Measurements from ENCODE around the gene INO80B. TPM values are rescaled to one million over a fixed set of nuclear protein-coding genes. Genes with fewer than 3 reads are reported as not detected.
"Not testable (repeated sequence)": the region's sequence is repeated elsewhere in the genome, so short reads cannot be mapped to it uniquely, and the experiment has no call there.

Gene INO80B
- total and polyA plus RNA-seq, 2 experiments from 2014 or later = 15.4 to 40.9 TPM

DNA sequence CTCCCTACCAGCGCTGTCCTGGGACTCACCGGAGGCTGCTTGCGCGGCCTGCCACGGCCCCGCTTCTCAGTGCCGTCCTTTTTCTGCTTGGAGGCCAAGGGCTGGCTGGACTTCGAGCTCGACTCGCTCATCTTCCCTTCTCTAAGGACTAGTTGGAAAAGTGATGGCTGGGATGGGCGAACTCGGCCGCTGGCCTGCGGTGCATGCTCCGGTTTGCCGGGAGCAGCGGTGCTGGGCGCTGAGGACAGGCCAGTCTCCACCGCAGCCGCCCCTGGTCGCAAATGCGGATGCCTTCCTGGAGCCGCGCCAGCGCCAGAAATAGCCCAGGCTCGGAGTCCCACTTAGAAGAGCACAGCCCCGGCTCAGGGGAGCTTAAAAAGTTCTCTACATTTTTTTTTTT is 36.6 kb upstream of the INO80B start:
- no peaks in the 10 kb centered on the region for H3K36me3 ChIP-seq
- H3K9me3 ChIP-seq (ENCODE audit: low read depth) = no peaks in the 10 kb centered on the region
- no peak for DNase-seq (ENCODE audit: low read depth in 1 of 2, low spot score in 1 of 2)
- TF ChIP-seq, protein P1, sequence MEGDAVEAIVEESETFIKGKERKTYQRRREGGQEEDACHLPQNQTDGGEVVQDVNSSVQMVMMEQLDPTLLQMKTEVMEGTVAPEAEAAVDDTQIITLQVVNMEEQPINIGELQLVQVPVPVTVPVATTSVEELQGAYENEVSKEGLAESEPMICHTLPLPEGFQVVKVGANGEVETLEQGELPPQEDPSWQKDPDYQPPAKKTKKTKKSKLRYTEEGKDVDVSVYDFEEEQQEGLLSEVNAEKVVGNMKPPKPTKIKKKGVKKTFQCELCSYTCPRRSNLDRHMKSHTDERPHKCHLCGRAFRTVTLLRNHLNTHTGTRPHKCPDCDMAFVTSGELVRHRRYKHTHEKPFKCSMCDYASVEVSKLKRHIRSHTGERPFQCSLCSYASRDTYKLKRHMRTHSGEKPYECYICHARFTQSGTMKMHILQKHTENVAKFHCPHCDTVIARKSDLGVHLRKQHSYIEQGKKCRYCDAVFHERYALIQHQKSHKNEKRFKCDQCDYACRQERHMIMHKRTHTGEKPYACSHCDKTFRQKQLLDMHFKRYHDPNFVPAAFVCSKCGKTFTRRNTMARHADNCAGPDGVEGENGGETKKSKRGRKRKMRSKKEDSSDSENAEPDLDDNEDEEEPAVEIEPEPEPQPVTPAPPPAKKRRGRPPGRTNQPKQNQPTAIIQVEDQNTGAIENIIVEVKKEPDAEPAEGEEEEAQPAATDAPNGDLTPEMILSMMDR (IDR thresholded peaks at IDR 0.05; ENCODE audit: low read depth, low read length) = no peak
- no peaks in the 10 kb centered on the region for H3K27me3 ChIP-seq
- no peaks in the 10 kb centered on the region for H3K4me1 ChIP-seq (ENCODE audit: low read depth)
- H3K27ac ChIP-seq = no peak overlapping the region
- H3K4me3 ChIP-seq = no peak overlapping the region

- no peaks in the 10 kb centered on the region for H3K4me1 ChIP-seq (ENCODE audit: low read depth)
- H3K27me3 ChIP-seq = no peaks in the 10 kb centered on the region
- no peak overlapping the region for H3K27ac ChIP-seq
- no peaks in the 10 kb centered on the region for H3K9me3 ChIP-seq (ENCODE audit: low read depth)
- H3K36me3 ChIP-seq = no peaks in the 10 kb centered on the region
- no peak overlapping the region for H3K4me3 ChIP-seq
- no peak for DNase-seq (ENCODE audit: low read depth in 1 of 2, low spot score in 1 of 2)
- TF ChIP-seq, protein P1 (IDR thresholded peaks at IDR 0.05; ENCODE audit: low read depth, low read length) = no peak
Measured at GRCh38 chr2:74419345-74419744, 35.5 kb upstream of the INO80B start.

DNA sequence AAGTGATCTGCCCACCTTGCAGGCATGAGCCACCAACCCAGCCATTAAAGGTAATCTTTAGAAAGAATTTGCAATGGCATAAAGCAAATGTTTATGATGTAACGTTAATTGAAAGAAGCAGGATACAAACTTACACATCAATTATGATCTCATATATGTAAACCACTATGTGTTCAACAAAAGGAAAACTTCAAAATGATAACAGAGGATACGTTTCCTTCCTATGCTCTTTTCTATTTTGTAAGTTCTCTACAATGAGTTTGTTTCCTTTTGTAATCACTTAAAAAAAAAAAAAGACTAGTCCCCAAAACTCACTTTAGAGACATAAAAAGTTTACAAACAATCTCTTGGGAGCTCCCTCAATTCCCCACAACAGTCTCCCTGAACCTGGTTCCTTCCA is 34.9 kb upstream of the INO80B start:
- no peak for DNase-seq (ENCODE audit: low read depth in 1 of 2, low spot score in 1 of 2)
- no peaks in the 10 kb centered on the region for H3K4me1 ChIP-seq (ENCODE audit: low read depth)
- H3K27me3 ChIP-seq = no peaks in the 10 kb centered on the region
- no peak overlapping the region for H3K4me3 ChIP-seq
- no peaks in the 10 kb centered on the region for H3K9me3 ChIP-seq (ENCODE audit: low read depth)
- H3K27ac ChIP-seq = no peak overlapping the region
- peaks cover 3% of the 10 kb centered on the region for H3K36me3 ChIP-seq
- TF ChIP-seq, protein P1 (IDR thresholded peaks at IDR 0.05; ENCODE audit: low read depth, low read length) = no peak

DNA sequence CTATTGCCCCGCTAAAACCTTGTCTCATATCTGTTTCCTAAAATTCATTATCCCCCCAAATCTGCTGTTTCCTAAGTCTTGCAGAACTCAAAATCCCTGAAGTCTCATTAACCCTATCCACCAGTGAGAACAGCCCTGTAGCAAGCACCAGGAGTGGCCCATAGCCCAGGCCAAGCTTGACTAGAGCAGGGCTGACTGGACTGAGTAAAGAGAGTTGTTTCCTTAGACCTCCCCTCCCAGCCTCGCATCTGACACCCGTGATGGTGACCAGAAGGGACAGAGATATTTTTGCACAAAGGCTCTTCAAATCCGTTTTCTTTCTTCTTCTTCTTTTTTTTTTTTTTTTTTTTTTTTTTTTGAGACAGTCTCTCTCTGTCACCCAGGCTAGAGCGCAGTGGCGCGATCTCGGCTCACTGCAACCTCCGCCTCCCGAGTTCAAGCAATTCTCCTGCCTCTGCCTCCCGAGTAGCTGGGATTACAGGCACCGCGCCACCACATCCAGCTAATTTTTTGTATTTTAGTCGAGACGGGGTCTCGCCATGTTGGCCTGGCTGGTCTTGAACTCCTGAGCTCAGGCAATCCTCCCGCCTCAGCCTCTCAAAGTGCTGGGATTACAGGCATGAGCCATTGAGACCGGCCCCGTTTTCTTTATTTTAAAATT is 34.3 kb upstream of the INO80B start:
- not testable (repeated sequence) for H3K9me3 ChIP-seq (ENCODE audit: low read depth); DNase-seq (ENCODE audit: low read depth in 1 of 2, low spot score in 1 of 2); H3K4me1 ChIP-seq (ENCODE audit: low read depth); H3K27me3 ChIP-seq; H3K27ac ChIP-seq; H3K36me3 ChIP-seq
- H3K4me3 ChIP-seq = peak overlapping the region; percentile 43

GRCh38 chr2:74421221-74421870 is 33.5 kb upstream of the INO80B start, which contains the start of the genes C2orf81 and WDR54:
C2orf81 (minus strand) TSS chr2:74421619; CDS start chr2:74421560, 59 bp downstream.
WDR54 (plus strand) TSS chr2:74421730; CDS start chr2:74422154, 424 bp downstream.
- Histone ChIP-seq H3K27me3 (no peaks in the 10 kb centered on the region), H3K27ac (no peak within 1 kb of the TSS), H3K36me3 (peaks cover 9% of the 10 kb centered on the region), H3K9me3 (ENCODE audit: low read depth) (no peaks in the 10 kb centered on the region), H3K4me1 (ENCODE audit: low read depth) (no peaks in the 10 kb centered on the region), H3K4me3 (peak within 1 kb of the TSS; percentile 43)
- TF ChIP-seq, protein P1 (IDR thresholded peaks at IDR 0.05; ENCODE audit: low read depth, low read length) = no peak
- DNase-seq (ENCODE audit: low read depth in 1 of 2, low spot score in 1 of 2) = peak; percentile 92
